Measurements from ENCODE around the gene CYP27C1. TPM values are rescaled to one million over a fixed set of nuclear protein-coding genes. Genes with fewer than 3 reads are reported as not detected.

CYP27C1 gene
- total and polyA plus RNA-seq, 2 of the 13 experiments (the other 11 are each of a cell fraction or from before 2014, with no cell fraction given), result not detected

DNA sequence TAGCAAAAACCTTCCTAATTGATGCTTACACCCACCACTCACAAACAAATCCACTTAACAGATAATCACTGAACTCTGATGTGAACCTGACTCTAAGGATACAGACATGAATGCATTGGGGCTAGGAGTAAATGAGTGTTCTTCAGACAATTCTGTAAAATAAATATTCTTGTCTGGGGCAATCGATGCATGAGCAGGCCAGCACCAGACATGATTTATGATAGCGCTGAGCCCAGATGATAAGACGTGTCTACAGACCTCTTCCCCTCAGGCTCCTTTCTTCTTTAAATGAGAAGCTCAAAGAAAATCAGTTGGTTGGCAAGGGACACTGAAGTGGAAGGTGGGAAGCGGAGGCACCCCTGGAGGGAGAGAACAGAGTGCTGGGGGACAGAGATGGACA is 85.9 kb downstream of the CYP27C1 start:
- Histone ChIP-seq H3K79me2 (ENCODE audit: insufficient read depth, low read length) (no peaks in the 10 kb centered on the region), H2AFZ (ENCODE audit: low read length) (no peak overlapping the region), H3K27ac (ENCODE audit: extremely low read length, insufficient read depth, low read length) (no peak overlapping the region), H4K20me1 (ENCODE audit: insufficient read depth, low read length) (no peaks in the 10 kb centered on the region), H3K4me3 (replicated peaks in 1 of 3; ENCODE audit: insufficient read depth in 1 of 3, low read depth in 2 of 3, low read length in 3 of 3) (no peak overlapping the region), H3K36me3 (replicated peaks in 1 of 2; ENCODE audit: control insufficient read depth in 1 of 2, insufficient read depth in 2 of 2, low read length in 2 of 2) (no peaks in the 10 kb centered on the region), H3K9ac (ENCODE audit: insufficient read depth, low read depth, low read length) (no peak overlapping the region), H3K27me3 (ENCODE audit: control insufficient read depth in 1 of 2, insufficient read depth in 2 of 2, low read length in 2 of 2) (peaks cover 4 to 19% of the 10 kb centered on the region in 2 experiments; a peak in 4 of 5 replicates), H3K4me2 (ENCODE audit: low read depth, low read length) (no peak overlapping the region), H3K4me1 (ENCODE audit: insufficient read depth, low read length) (no peaks in the 10 kb centered on the region), H3K9me3 (ENCODE audit: low read length) (no peaks in the 10 kb centered on the region)
- ChIA-PET CTCF (ENCODE audit: low intra/inter-chr PET ratio, low total read pairs) (no interaction called here), POLR2A (no interaction called here)
- WGBS (ENCODE audit: low lambda C conversion rate), result 48% methylated on average over 4 of the region's 4 CpGs
- FAIRE-seq (no peak), DNase-seq (ENCODE audit: low spot score) (no peak), ATAC-seq (no peak)
- intact Hi-C loops (cut with micrococcal nuclease; ENCODE audit: unreplicated experiment) (no loop called here), in situ Hi-C loops (cut with HindIII; ENCODE audit: extremely low pct_ligation_motif_present, low pct_unique_long_range_greater_than_20kb) (no loop called here)
- TF ChIP-seq, protein P1, sequence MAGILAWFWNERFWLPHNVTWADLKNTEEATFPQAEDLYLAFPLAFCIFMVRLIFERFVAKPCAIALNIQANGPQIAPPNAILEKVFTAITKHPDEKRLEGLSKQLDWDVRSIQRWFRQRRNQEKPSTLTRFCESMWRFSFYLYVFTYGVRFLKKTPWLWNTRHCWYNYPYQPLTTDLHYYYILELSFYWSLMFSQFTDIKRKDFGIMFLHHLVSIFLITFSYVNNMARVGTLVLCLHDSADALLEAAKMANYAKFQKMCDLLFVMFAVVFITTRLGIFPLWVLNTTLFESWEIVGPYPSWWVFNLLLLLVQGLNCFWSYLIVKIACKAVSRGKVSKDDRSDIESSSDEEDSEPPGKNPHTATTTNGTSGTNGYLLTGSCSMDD (CRISPR knock-in tag; IDR thresholded peaks at IDR 0.05), result no peak
- TF ChIP-seq CREB1 (IDR thresholded peaks at IDR 0.05) (no peak), CREB1 (CRISPR knock-in tag; IDR thresholded peaks at IDR 0.05) (no peak), HOXA5 (CRISPR knock-in tag; IDR thresholded peaks at IDR 0.05) (no peak), ZNF644 (CRISPR knock-in tag; IDR thresholded peaks at IDR 0.05; ENCODE audit: low read depth) (no peak)
- TF ChIP-seq, protein P2, sequence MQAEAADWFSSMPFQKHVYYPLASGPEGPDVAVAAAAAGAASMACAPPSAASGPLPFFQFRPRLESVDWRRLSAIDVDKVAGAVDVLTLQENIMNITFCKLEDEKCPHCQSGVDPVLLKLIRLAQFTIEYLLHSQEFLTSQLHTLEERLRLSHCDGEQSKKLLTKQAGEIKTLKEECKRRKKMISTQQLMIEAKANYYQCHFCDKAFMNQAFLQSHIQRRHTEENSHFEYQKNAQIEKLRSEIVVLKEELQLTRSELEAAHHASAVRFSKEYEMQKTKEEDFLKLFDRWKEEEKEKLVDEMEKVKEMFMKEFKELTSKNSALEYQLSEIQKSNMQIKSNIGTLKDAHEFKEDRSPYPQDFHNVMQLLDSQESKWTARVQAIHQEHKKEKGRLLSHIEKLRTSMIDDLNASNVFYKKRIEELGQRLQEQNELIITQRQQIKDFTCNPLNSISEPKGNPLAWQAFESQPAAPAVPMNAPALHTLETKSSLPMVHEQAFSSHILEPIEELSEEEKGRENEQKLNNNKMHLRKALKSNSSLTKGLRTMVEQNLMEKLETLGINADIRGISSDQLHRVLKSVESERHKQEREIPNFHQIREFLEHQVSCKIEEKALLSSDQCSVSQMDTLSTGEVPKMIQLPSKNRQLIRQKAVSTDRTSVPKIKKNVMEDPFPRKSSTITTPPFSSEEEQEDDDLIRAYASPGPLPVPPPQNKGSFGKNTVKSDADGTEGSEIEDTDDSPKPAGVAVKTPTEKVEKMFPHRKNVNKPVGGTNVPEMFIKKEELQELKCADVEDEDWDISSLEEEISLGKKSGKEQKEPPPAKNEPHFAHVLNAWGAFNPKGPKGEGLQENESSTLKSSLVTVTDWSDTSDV (CRISPR knock-in tag; IDR thresholded peaks at IDR 0.05), result no peak
- no TSS peak for BruUV-seq (replicated peaks)

Small RNA genes within 50 kb of the gene (small RNA-seq; reads per million reads assigned to genes)
- 0 reads per million in 3 experiments for gene NIFKP9 (ENCODE audit: insufficient read depth in 2 of 3, insufficient read length in 3 of 3, low read depth in 2 of 3, low replicate concordance in 1 of 3)

Other genes starting within 250 kb of the CYP27C1 start
- gene BIN1, start 113.1 kb downstream of the CYP27C1 start, total RNA-seq (2016; rRNA removed; fragmentation: Illumina TruSeq; extraction: Trizol), result 0.93 and 0.98 TPM in 2 replicates
- 0.51 and 1.2 TPM in 2 replicates for gene BIN1, start 113.1 kb downstream of the CYP27C1 start, polyA plus RNA-seq (2011; rRNA removed)
- gene ERCC3, start 73.8 kb upstream of the CYP27C1 start, total RNA-seq (2016; rRNA removed; fragmentation: Illumina TruSeq; extraction: Trizol), result 43.3 and 49.7 TPM in 2 replicates
- 64.6 and 70.5 TPM in 2 replicates for gene ERCC3, start 73.8 kb upstream of the CYP27C1 start, polyA plus RNA-seq (2011; rRNA removed)
- gene MAP3K2, start 167.7 kb upstream of the CYP27C1 start, total RNA-seq (2016; rRNA removed; fragmentation: Illumina TruSeq; extraction: Trizol), result 37.2 and 56.1 TPM in 2 replicates
- gene MAP3K2, start 167.7 kb upstream of the CYP27C1 start, polyA plus RNA-seq (2011; rRNA removed), result 11.2 and 12.2 TPM in 2 replicates
- gene PROC, start 198.1 kb upstream of the CYP27C1 start, total RNA-seq (2016; rRNA removed; fragmentation: Illumina TruSeq; extraction: Trizol), result 52.1 and 134 TPM in 2 replicates
- 185 and 266 TPM in 2 replicates for gene PROC, start 198.1 kb upstream of the CYP27C1 start, polyA plus RNA-seq (2011; rRNA removed)

Data from HepG2 (cell line).